GM12874 (cell line): ENCODE results near the gene RAPGEF4.

Experiments used
- CTCF ChIP-seq: IDR thresholded peaks from 2 replicates; pipeline ENCODE4 v1.5.1; 2011; ENCODE audit warnings: low read depth, mild to moderate bottlenecking, control low read depth, low read length, moderate library complexity; ENCODE audit not compliant: insufficient read depth

RAPGEF4 gene

GRCh38 chr2:172856606-172857005 is 121.0 kb downstream of the RAPGEF4 start:
- TF ChIP-seq CTCF: no peak

- TF ChIP-seq CTCF: no peak
Measured at GRCh38 chr2:172858473-172858745, 122.8 kb downstream of the RAPGEF4 start.

GRCh38 chr2:172859581-172860335 is 124.1 kb downstream of the RAPGEF4 start:
- TF ChIP-seq CTCF: no peak

GRCh38 chr2:172860336-172860707 is 124.7 kb downstream of the RAPGEF4 start:
- TF ChIP-seq CTCF: no peak

GRCh38 chr2:172861098-172861497 is 125.5 kb downstream of the RAPGEF4 start:
- TF ChIP-seq CTCF: no peak

- no peak for TF ChIP-seq CTCF
Measured at GRCh38 chr2:172861656-172862476, 126.2 kb downstream of the RAPGEF4 start.

- TF ChIP-seq CTCF: no peak
Measured at GRCh38 chr2:172863341-172863740, 127.7 kb downstream of the RAPGEF4 start.
